Measurements from ENCODE around the gene MYD88. TPM values are rescaled to one million over a fixed set of nuclear protein-coding genes. Genes with fewer than 3 reads are reported as not detected.

The MYD88 gene
- polyA plus RNA-seq, 1 donor from 2014 or later = 0.14 TPM

DNA sequence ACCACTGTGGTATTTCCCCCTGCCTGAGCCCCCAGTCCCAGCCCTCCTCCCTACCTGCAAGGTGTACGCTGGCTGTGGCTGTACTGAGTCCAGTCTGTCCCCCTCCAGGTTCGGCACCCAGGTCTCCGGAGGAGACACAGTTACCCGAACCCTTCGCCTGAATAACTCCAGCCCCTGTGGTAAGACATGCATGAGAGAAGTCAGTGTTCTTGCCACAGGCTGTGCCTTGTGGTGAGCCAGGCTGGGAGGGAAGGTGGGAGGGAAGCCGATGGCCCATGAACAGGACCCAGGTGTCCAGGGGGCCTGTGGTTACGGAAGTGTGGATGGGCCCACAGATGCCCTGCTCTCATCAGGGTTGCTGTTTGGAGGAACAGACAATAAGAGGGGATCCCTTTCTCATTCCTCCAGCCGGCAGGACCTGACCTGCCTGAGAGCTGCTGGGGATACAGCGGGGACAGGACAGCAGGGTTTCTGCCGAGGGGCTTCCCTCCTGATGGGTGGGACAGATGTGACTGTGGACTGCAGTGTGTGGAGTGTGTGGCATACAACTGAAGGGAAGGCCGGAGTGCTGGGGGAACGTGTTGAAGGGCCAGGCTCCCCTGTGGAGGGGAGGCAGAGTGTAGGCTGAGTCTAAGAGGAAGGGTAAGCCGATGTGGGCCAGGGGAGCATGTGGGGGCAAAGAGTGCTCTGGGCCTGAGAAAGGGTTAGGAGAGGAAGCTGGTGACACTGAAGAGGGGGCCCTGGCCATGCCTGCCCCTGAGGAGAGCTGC lies 23.4 kb upstream of the MYD88 start:
- H3K27me3 ChIP-seq (ENCODE audit: insufficient read depth, low read depth, low read length) = no peaks in the 10 kb centered on the region
- TF ChIP-seq SMC3 (conservative IDR thresholded peaks at IDR 0.05; ENCODE audit: poor library complexity) (no peak), TAF1 (IDR thresholded peaks at IDR 0.05; ENCODE audit: low read depth) (no peak), RAD21 (conservative IDR thresholded peaks at IDR 0.05) (no peak), MXI1 (conservative IDR thresholded peaks at IDR 0.05; ENCODE audit: poor library complexity, severe bottlenecking) (no peak), EP300 (conservative IDR thresholded peaks at IDR 0.05; ENCODE audit: poor library complexity, severe bottlenecking) (no peak), POLR2AphosphoS5 (IDR thresholded peaks at IDR 0.05) (no peak), EZH2 (IDR thresholded peaks at IDR 0.05; ENCODE audit: borderline replicate concordance, insufficient read depth, low read length, poor library complexity, severe bottlenecking) (no peak)
- TF ChIP-seq, protein P1, sequence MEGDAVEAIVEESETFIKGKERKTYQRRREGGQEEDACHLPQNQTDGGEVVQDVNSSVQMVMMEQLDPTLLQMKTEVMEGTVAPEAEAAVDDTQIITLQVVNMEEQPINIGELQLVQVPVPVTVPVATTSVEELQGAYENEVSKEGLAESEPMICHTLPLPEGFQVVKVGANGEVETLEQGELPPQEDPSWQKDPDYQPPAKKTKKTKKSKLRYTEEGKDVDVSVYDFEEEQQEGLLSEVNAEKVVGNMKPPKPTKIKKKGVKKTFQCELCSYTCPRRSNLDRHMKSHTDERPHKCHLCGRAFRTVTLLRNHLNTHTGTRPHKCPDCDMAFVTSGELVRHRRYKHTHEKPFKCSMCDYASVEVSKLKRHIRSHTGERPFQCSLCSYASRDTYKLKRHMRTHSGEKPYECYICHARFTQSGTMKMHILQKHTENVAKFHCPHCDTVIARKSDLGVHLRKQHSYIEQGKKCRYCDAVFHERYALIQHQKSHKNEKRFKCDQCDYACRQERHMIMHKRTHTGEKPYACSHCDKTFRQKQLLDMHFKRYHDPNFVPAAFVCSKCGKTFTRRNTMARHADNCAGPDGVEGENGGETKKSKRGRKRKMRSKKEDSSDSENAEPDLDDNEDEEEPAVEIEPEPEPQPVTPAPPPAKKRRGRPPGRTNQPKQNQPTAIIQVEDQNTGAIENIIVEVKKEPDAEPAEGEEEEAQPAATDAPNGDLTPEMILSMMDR (IDR thresholded peaks at IDR 0.05; ENCODE audit: poor library complexity, severe bottlenecking) = no peak
- TF ChIP-seq, protein P2, sequence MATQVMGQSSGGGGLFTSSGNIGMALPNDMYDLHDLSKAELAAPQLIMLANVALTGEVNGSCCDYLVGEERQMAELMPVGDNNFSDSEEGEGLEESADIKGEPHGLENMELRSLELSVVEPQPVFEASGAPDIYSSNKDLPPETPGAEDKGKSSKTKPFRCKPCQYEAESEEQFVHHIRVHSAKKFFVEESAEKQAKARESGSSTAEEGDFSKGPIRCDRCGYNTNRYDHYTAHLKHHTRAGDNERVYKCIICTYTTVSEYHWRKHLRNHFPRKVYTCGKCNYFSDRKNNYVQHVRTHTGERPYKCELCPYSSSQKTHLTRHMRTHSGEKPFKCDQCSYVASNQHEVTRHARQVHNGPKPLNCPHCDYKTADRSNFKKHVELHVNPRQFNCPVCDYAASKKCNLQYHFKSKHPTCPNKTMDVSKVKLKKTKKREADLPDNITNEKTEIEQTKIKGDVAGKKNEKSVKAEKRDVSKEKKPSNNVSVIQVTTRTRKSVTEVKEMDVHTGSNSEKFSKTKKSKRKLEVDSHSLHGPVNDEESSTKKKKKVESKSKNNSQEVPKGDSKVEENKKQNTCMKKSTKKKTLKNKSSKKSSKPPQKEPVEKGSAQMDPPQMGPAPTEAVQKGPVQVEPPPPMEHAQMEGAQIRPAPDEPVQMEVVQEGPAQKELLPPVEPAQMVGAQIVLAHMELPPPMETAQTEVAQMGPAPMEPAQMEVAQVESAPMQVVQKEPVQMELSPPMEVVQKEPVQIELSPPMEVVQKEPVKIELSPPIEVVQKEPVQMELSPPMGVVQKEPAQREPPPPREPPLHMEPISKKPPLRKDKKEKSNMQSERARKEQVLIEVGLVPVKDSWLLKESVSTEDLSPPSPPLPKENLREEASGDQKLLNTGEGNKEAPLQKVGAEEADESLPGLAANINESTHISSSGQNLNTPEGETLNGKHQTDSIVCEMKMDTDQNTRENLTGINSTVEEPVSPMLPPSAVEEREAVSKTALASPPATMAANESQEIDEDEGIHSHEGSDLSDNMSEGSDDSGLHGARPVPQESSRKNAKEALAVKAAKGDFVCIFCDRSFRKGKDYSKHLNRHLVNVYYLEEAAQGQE (IDR thresholded peaks at IDR 0.05; ENCODE audit: borderline replicate concordance) = no peak
- H3K4me3 ChIP-seq (ENCODE audit: low read length) = no peak overlapping the region
- H3K9ac ChIP-seq (ENCODE audit: low read length) = no peak overlapping the region
- no peak overlapping the region for H3K27ac ChIP-seq (ENCODE audit: low read length)
- no peaks in the 10 kb centered on the region for H4K20me1 ChIP-seq (ENCODE audit: insufficient read depth)
- no peaks in the 10 kb centered on the region for H3K79me2 ChIP-seq (replicated peaks; ENCODE audit: insufficient read depth, low read length)
- no peaks in the 10 kb centered on the region for H3F3A ChIP-seq (ENCODE audit: insufficient read depth, low read length, poor library complexity, severe bottlenecking)
- H2AFZ ChIP-seq (ENCODE audit: low read depth, low read length) = no peak overlapping the region
- H3K9me2 ChIP-seq (ENCODE audit: insufficient read depth, low read length) = no peaks in the 10 kb centered on the region
- H3K36me3 ChIP-seq (ENCODE audit: insufficient read depth, low read length) = no peaks in the 10 kb centered on the region
- H3K9me3 ChIP-seq (ENCODE audit: low read length) = no peaks in the 10 kb centered on the region
- no peak overlapping the region for H3K4me2 ChIP-seq (ENCODE audit: low read length)

DNA sequence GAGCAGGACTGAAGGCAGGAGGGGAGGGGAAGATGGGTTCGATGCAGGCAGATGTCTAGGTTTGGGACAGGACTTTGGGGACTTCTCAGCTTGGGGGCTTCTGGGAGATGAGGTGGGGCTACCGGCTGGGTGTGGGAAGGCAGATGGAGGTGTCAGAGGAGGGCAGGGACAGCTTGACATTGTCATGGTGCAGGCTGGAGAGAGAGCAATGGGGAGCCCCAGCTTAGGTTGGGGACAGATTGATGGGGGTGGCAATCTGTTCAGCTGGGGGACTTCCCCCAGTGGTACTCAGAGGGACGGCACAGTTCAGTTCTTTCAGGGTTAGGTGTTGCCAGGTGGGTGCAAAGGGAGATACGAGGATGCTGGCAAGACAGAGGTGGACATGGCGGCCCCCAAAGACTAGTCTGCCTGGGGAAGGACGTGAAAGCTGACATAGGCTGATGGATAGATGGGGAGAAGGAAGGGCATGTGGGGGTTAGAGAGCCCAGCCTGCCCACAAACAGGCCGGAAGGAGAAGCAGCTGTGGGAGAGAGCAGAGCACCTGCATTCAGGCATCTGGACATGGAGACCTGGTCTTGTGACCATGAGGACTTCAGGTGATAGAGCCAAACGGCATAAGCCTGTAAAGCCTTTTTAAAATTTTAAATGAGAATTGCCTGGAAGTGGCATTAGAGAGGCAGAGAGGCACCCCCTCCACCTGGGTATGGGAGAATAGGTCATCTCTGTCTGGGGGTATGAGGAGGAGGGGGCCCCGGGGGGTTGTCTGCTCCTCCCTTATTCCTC lies 22.6 kb upstream of the MYD88 start:
- H3K4me3 ChIP-seq (ENCODE audit: low read length) = no peak overlapping the region
- H3K9ac ChIP-seq (ENCODE audit: low read length) = no peak overlapping the region
- H3K9me2 ChIP-seq (ENCODE audit: insufficient read depth, low read length) = no peaks in the 10 kb centered on the region
- H4K20me1 ChIP-seq (ENCODE audit: insufficient read depth) = no peaks in the 10 kb centered on the region
- no peaks in the 10 kb centered on the region for H3F3A ChIP-seq (ENCODE audit: insufficient read depth, low read length, poor library complexity, severe bottlenecking)
- H3K27me3 ChIP-seq (ENCODE audit: insufficient read depth, low read depth, low read length) = no peaks in the 10 kb centered on the region
- no peaks in the 10 kb centered on the region for H3K36me3 ChIP-seq (ENCODE audit: insufficient read depth, low read length)
- H3K4me2 ChIP-seq (ENCODE audit: low read length) = no peak overlapping the region
- TF ChIP-seq, protein P2 (IDR thresholded peaks at IDR 0.05; ENCODE audit: borderline replicate concordance) = no peak
- no peak for TF ChIP-seq MXI1 (conservative IDR thresholded peaks at IDR 0.05; ENCODE audit: poor library complexity, severe bottlenecking)
- no peak for TF ChIP-seq EZH2 (IDR thresholded peaks at IDR 0.05; ENCODE audit: borderline replicate concordance, insufficient read depth, low read length, poor library complexity, severe bottlenecking)
- TF ChIP-seq, protein P1 (IDR thresholded peaks at IDR 0.05; ENCODE audit: poor library complexity, severe bottlenecking) = no peak
- TF ChIP-seq SMC3 (conservative IDR thresholded peaks at IDR 0.05; ENCODE audit: poor library complexity) = no peak
- H2AFZ ChIP-seq (ENCODE audit: low read depth, low read length) = no peak overlapping the region
- no peaks in the 10 kb centered on the region for H3K79me2 ChIP-seq (replicated peaks; ENCODE audit: insufficient read depth, low read length)
- H3K27ac ChIP-seq (ENCODE audit: low read length) = no peak overlapping the region
- no peaks in the 10 kb centered on the region for H3K9me3 ChIP-seq (ENCODE audit: low read length)

Measured in neural cell (in vitro differentiated cells).